ENCODE results near the gene RCAN3.

- no peak for TF ChIP-seq CTCF (IDR thresholded peaks at IDR 0.05 in 2 of 3, conservative IDR thresholded peaks at IDR 0.05 in 1 of 3; ENCODE audit: insufficient read depth in 2 of 3, low read depth in 1 of 3, low read length in 3 of 3)
- no peak for TF ChIP-seq POLR2A (conservative IDR thresholded peaks at IDR 0.05)
- no peak for TF ChIP-seq SP2 (IDR thresholded peaks at IDR 0.05; ENCODE audit: extremely low read depth, low read depth, low read length, poor library complexity, severe bottlenecking)
- no peak for TF ChIP-seq FOXA3 (CRISPR knock-in tag; conservative IDR thresholded peaks at IDR 0.05 in 1 of 2, IDR thresholded peaks at IDR 0.05 in 1 of 2)
- TF ChIP-seq RFX7 (CRISPR knock-in tag; IDR thresholded peaks at IDR 0.05), result no peak
- no peak for TF ChIP-seq BCLAF1 (IDR thresholded peaks at IDR 0.05; ENCODE audit: borderline replicate concordance in 1 of 2, control insufficient read depth in 1 of 2, low read depth in 2 of 2, low read length in 1 of 2)
- no peak for TF ChIP-seq ATF6 (CRISPR knock-in tag; IDR thresholded peaks at IDR 0.05)
Observed at GRCh38 chr1:24528744-24529143, 26.1 kb downstream of the RCAN3 start.

All from K562 (cell line).